Germinal center (tissue), 1 donor: ENCODE results near the gene ADAM33.

ENCODE experiments used
- DNase-seq: peaks from one replicate; pipeline ENCODE4 v3.0.0; 2012; ENCODE audit warnings: mixed read lengths, low spot score

Gene ADAM33

GRCh38 chr20:3706774-3707507 lies 25.1 kb upstream of the ADAM33 start:
- no peak for DNase-seq

GRCh38 chr20:3705970-3706739 lies 24.3 kb upstream of the ADAM33 start:
- no peak for DNase-seq

- no peak for DNase-seq
Measured at GRCh38 chr20:3705491-3705969, 23.7 kb upstream of the ADAM33 start.

- no peak for DNase-seq
Measured at GRCh38 chr20:3704087-3704486, 22.3 kb upstream of the ADAM33 start.

GRCh38 chr20:3702611-3703391 lies 21.0 kb upstream of the ADAM33 start:
- no peak for DNase-seq

- DNase-seq, result no peak
Measured at GRCh38 chr20:3701061-3701998, 19.5 kb upstream of the ADAM33 start.

GRCh38 chr20:3699037-3699436 lies 17.2 kb upstream of the ADAM33 start:
- DNase-seq, result no peak

GRCh38 chr20:3698591-3699001 lies 16.8 kb upstream of the ADAM33 start:
- DNase-seq, result no peak

GRCh38 chr20:3697588-3698305 lies 15.9 kb upstream of the ADAM33 start:
- no peak for DNase-seq

GRCh38 chr20:3696745-3697587 lies 15.2 kb upstream of the ADAM33 start:
- no peak for DNase-seq

- no peak for DNase-seq
Measured at GRCh38 chr20:3696200-3696599, 14.4 kb upstream of the ADAM33 start.

- DNase-seq, result no peak
Measured at GRCh38 chr20:3694864-3695263, 13.1 kb upstream of the ADAM33 start.

- no peak for DNase-seq
Measured at GRCh38 chr20:3693376-3693775, 11.6 kb upstream of the ADAM33 start.

- DNase-seq, result no peak
Measured at GRCh38 chr20:3692706-3693294, 11.0 kb upstream of the ADAM33 start.

- no peak for DNase-seq
Measured at GRCh38 chr20:3691897-3692296, 10.1 kb upstream of the ADAM33 start.

GRCh38 chr20:3691306-3691705 lies 9.5 kb upstream of the ADAM33 start:
- no peak for DNase-seq

- no peak for DNase-seq
Measured at GRCh38 chr20:3690413-3690812, 8.6 kb upstream of the ADAM33 start.

GRCh38 chr20:3689978-3690377 lies 8.2 kb upstream of the ADAM33 start:
- no peak for DNase-seq

- DNase-seq, result no peak
Measured at GRCh38 chr20:3687655-3688054, 5.8 kb upstream of the ADAM33 start.
